GM06990 (cell line): ENCODE measurements around the gene ASAP2.

Experiments used
- DNase-seq: peaks from one replicate; pipeline ENCODE4 v3.0.0-alpha.2; 2011; ENCODE audit not compliant: insufficient read length; ENCODE audit errors: extremely low read depth
- H3K27me3 ChIP-seq: replicated peaks from 2 replicates; pipeline ENCODE4 v1.6.0; 2011; ENCODE audit warnings: low read length; ENCODE audit not compliant: control insufficient read depth, insufficient read depth
- H3K36me3 ChIP-seq: 2 replicates; pipeline ENCODE4 v1.5.1; 2011; ENCODE audit warnings: low read length; ENCODE audit not compliant: control insufficient read depth, insufficient read depth
- H3K4me3 ChIP-seq: replicated peaks from 2 replicates; pipeline ENCODE4 v1.5.1; 2011; ENCODE audit warnings: low read depth, mild to moderate bottlenecking, control low read depth, low read length
- CTCF ChIP-seq: IDR thresholded peaks from 2 replicates; pipeline ENCODE4 v1.5.1; 2011; ENCODE audit warnings: low read length, control low read depth, mild to moderate bottlenecking, inconsistent platforms; ENCODE audit not compliant: insufficient read depth, poor library complexity, severe bottlenecking

ASAP2 gene

GRCh38 chr2:9239616-9240015 is 33.0 kb downstream of the ASAP2 start:
- DNase-seq, result no peak
- H3K4me3 ChIP-seq, result no peak overlapping the region
- H3K27me3 ChIP-seq, result no peaks in the 10 kb centered on the region; the same call in 1 of the 2 replicates
- no peaks in the 10 kb centered on the region for H3K36me3 ChIP-seq
- no peak for TF ChIP-seq CTCF

- no peak for DNase-seq
- Histone ChIP-seq H3K4me3 (no peak overlapping the region), H3K36me3 (no peaks in the 10 kb centered on the region), H3K27me3 (no peaks in the 10 kb centered on the region)
- no peak for TF ChIP-seq CTCF
These were observed 34.1 kb downstream of the ASAP2 start for GRCh38 chr2:9240745-9241144.

GRCh38 chr2:9241233-9241632 is 34.6 kb downstream of the ASAP2 start:
- no peak for TF ChIP-seq CTCF
- no peak for DNase-seq

GRCh38 chr2:9243357-9243756 is 36.7 kb downstream of the ASAP2 start:
- H3K27me3 ChIP-seq, result no peaks in the 10 kb centered on the region
- no peak for TF ChIP-seq CTCF
- no peak overlapping the region for H3K4me3 ChIP-seq
- no peaks in the 10 kb centered on the region for H3K36me3 ChIP-seq
- no peak for DNase-seq

More at GRCh38 chr2:9241233-9241632, 34.6 kb downstream of the ASAP2 start:
- Histone ChIP-seq H3K27me3 (no peaks in the 10 kb centered on the region), H3K36me3 (no peaks in the 10 kb centered on the region), H3K4me3 (no peak overlapping the region)

- Histone ChIP-seq H3K36me3 (no peaks in the 10 kb centered on the region), H3K4me3 (no peak overlapping the region), H3K27me3 (no peaks in the 10 kb centered on the region)
- TF ChIP-seq CTCF, result no peak
- no peak for DNase-seq
These were observed 38.5 kb downstream of the ASAP2 start for GRCh38 chr2:9244985-9245544.

- Histone ChIP-seq H3K36me3 (no peaks in the 10 kb centered on the region), H3K4me3 (no peak overlapping the region), H3K27me3 (no peaks in the 10 kb centered on the region)
- DNase-seq, result no peak
- TF ChIP-seq CTCF, result no peak
These were observed 40.6 kb downstream of the ASAP2 start for GRCh38 chr2:9247177-9247576.
